DMS79 (cell line): ENCODE data around the gene PRKCA.

Source experiments
- DNase-seq: peaks from one replicate; lab custom pipeline; 2025; lab: John Stamatoyannopoulos, UW

Gene PRKCA

GRCh38 chr17:66655461-66655860 lies 353.0 kb downstream of the PRKCA start:
- DNase-seq = no peak

- DNase-seq = no peak
These were observed 353.4 kb downstream of the PRKCA start for GRCh38 chr17:66655861-66656260.

- DNase-seq = peak; percentile 78
These were observed 359.2 kb downstream of the PRKCA start for GRCh38 chr17:66661411-66662256.

GRCh38 chr17:66662496-66662895 lies 360.1 kb downstream of the PRKCA start:
- DNase-seq = no peak

- DNase-seq = no peak
These were observed 360.7 kb downstream of the PRKCA start for GRCh38 chr17:66663041-66663606.

- DNase-seq = no peak
These were observed 361.9 kb downstream of the PRKCA start for GRCh38 chr17:66664336-66664735.

- DNase-seq = no peak
These were observed 362.8 kb downstream of the PRKCA start for GRCh38 chr17:66665194-66665593.

- no peak for DNase-seq
These were observed 364.7 kb downstream of the PRKCA start for GRCh38 chr17:66667090-66667489.

- no peak for DNase-seq
These were observed 365.1 kb downstream of the PRKCA start for GRCh38 chr17:66667491-66668030.

GRCh38 chr17:66670206-66670605 lies 367.8 kb downstream of the PRKCA start:
- DNase-seq = no peak

- no peak for DNase-seq
These were observed 368.7 kb downstream of the PRKCA start for GRCh38 chr17:66671156-66671555.

GRCh38 chr17:66673668-66674276 lies 371.4 kb downstream of the PRKCA start:
- no peak for DNase-seq

- DNase-seq = no peak
These were observed 373.0 kb downstream of the PRKCA start for GRCh38 chr17:66675273-66675990.

GRCh38 chr17:66675991-66676371 lies 373.6 kb downstream of the PRKCA start:
- no peak for DNase-seq

- DNase-seq = no peak
These were observed 374.0 kb downstream of the PRKCA start for GRCh38 chr17:66676421-66676820.

- no peak for DNase-seq
These were observed 375.0 kb downstream of the PRKCA start for GRCh38 chr17:66677201-66677981.

- DNase-seq = no peak
These were observed 375.6 kb downstream of the PRKCA start for GRCh38 chr17:66678061-66678460.

GRCh38 chr17:66678827-66679226 lies 376.4 kb downstream of the PRKCA start:
- DNase-seq = no peak

GRCh38 chr17:66679631-66680517 lies 377.5 kb downstream of the PRKCA start:
- no peak for DNase-seq

GRCh38 chr17:66682283-66682682 lies 379.9 kb downstream of the PRKCA start:
- no peak for DNase-seq
